Heart right ventricle (tissue), 16 donors: ENCODE data around the gene ADCY4. TPM values are rescaled to one million over a fixed set of nuclear protein-coding genes. Genes with fewer than 3 reads are reported as not detected.

ENCODE experiments used
- ATAC-seq, 8 donors: fragments of 200-7000 bp; cut with Tn5 transposase; one replicate each; pipeline ENCODE4 v1.9.1; 2020; ENCODE audit warnings: mild to moderate bottlenecking in 8 of 8, moderate library complexity in 8 of 8, moderate number of reproducible peaks in 1 of 8
- DNase-seq, 2 donors: peaks; one replicate each; pipeline ENCODE4 v3.0.0-alpha.2; 2020
- H3K27ac ChIP-seq, 10 donors: fragments of 200-600 bp; sonication (generic) in 2 of 10; one replicate each; pipeline versions ENCODE4 v1.5.0 to v1.8.0; 2020 to 2022; ENCODE audit warnings: mild to moderate bottlenecking in 3 of 10
- H3K27me3 ChIP-seq, 7 donors: fragments of 200-600 bp; one replicate each; pipeline ENCODE4 v1.8.0; 2021 to 2022; ENCODE audit warnings: mild to moderate bottlenecking in 2 of 7
- H3K36me3 ChIP-seq, 9 donors: fragments of 200-600 bp; sonication (generic) in 1 of 9; one replicate each; pipeline versions ENCODE4 v1.5.0 to v1.8.0; 2020 to 2022; ENCODE audit warnings: mild to moderate bottlenecking in 2 of 9
- H3K4me1 ChIP-seq, 9 donors: fragments of 200-600 bp; sonication (generic) in 1 of 9; one replicate each; pipeline versions ENCODE4 v1.5.0 to v1.8.0; 2020 to 2022; ENCODE audit warnings: mild to moderate bottlenecking in 4 of 9
- H3K4me3 ChIP-seq, 10 donors: fragments of 200-600 bp; sonication (generic) in 2 of 10; one replicate each; pipeline versions ENCODE4 v1.5.0 to v1.8.0; 2020 to 2022; ENCODE audit warnings: mild to moderate bottlenecking in 7 of 10, moderate library complexity in 2 of 10
- H3K9me3 ChIP-seq, 11 donors: fragments of 200-600 bp in 10 of 11; sonication (generic) in 2 of 11; one replicate each; pipeline versions ENCODE4 v1.5.0 to v1.8.0; 2013 to 2022; ENCODE audit warnings: mild to moderate bottlenecking in 2 of 11, control low read depth in 1 of 11, moderate library complexity in 1 of 11
- WGBS, 2 donors: extraction: QIAGEN DNeasy Blood & Tissue Kit; methylation state at CpG; one replicate each; pipeline ENCODE4 v1.1.7; 2013; ENCODE audit warnings: inconsistent platforms in 1 of 2; 5-methylcytosine and 5-hydroxymethylcytosine counted together
- intact Hi-C, 10 donors: fragments of 100-400 bp; cut with DNase I; formaldehyde crosslinking; loops; one replicate each; pipeline versions ENCODE4 v1.11.1 to v1.14.2; 2022
- polyA plus RNA-seq, 2 donors: library from polyadenylated mRNA; stranded (reverse); fragments of 200-250 nt; gene quantifications; one replicate each; pipeline ENCODE4 v1.2.3, GENCODE V29; 2013
- total RNA-seq, 10 donors: library from RNA; stranded (reverse); fragmentation: NEBNext Ultra II Directional in 3 of 10; extraction: Animal tissue kit (Norgen Biotek cat#: 25700) in 3 of 10; gene quantifications; one replicate each; pipeline versions ENCODE4 v1.2.1 to v1.2.4, GENCODE V29; 2021 to 2023
- TF ChIP-seq, protein P1 (sequence below), 9 donors: fragments of 200-600 bp; sonication (generic) in 2 of 9; IDR thresholded peaks; one replicate each; pipeline versions ENCODE4 v1.5.0 to v1.8.0; 2021 to 2022; ENCODE audit warnings: antibody characterized with exemption in 9 of 9, mild to moderate bottlenecking in 5 of 9, moderate library complexity in 1 of 9
- donor health status: Arrhythmogenic right ventricular cardiomyopathy.
- donor health status: ischemic (EF 13 %, LVEDD 7.1; RV severe dilation, severe dysfunction).
- donor health status: healthy with polysubstance abuse.
- donor health status: DM: no; HTN: yes; CAD: no.
- donor health status: DM: no; HTN: no; CAD: no.
- donor health status: ischemic (EF 25% LVEDD 6.9; RV normal size, moderate dysfunction).
- donor health status: ischemic (EF 25% LVEDD 5.7; RV mildly dilated, moderate dysfunction).
- donor health status: healthy.
- donor health status: DM: yes; HTN: yes; CAD: no.
- donor health status: Ischemic cardiomyopathy.
- donor health status: ischemic (EF 35%, LVEDD 5.7; RV mildly dilated, moderate dysfunction).
- donor health status: nonischemic (EF 11% LVEDD 7.7; RV severe dilation, severe dysfunction).
- donor health status: DM: yes; HTN: yes; CAD: no.
- donor health status: PGD.
- donor health status: ischemic (EF 29% LVEDD 5.4; RV normal size, mild dysfunction).
- donor health status: nonischemic (EF 23%, LVEDD 6.1; RV moderate dilation, normal function).

Gene ADCY4
- total and polyA plus RNA-seq, 12 donors: 17.4 to 104 (median 23.4) TPM

GRCh38 chr14:24290746-24291145 is 44.1 kb downstream of the ADCY4 start:
- no peak overlapping the region for H3K27ac ChIP-seq
- H3K36me3 ChIP-seq: peaks cover 0 to 66% (median 25%) of the 10 kb centered on the region in 9 donors
- no peak overlapping the region for H3K4me3 ChIP-seq
- no peaks in the 10 kb centered on the region for H3K4me1 ChIP-seq
- WGBS, 2 donors: 91 to 92% methylated on average over 9 of the region's 9 CpGs
- ATAC-seq (no peak), DNase-seq (no peak)
- intact Hi-C loops: no loop called here
- no peaks in the 10 kb centered on the region for H3K27me3 ChIP-seq
- H3K9me3 ChIP-seq: no peaks in the 10 kb centered on the region
- TF ChIP-seq, protein P1, sequence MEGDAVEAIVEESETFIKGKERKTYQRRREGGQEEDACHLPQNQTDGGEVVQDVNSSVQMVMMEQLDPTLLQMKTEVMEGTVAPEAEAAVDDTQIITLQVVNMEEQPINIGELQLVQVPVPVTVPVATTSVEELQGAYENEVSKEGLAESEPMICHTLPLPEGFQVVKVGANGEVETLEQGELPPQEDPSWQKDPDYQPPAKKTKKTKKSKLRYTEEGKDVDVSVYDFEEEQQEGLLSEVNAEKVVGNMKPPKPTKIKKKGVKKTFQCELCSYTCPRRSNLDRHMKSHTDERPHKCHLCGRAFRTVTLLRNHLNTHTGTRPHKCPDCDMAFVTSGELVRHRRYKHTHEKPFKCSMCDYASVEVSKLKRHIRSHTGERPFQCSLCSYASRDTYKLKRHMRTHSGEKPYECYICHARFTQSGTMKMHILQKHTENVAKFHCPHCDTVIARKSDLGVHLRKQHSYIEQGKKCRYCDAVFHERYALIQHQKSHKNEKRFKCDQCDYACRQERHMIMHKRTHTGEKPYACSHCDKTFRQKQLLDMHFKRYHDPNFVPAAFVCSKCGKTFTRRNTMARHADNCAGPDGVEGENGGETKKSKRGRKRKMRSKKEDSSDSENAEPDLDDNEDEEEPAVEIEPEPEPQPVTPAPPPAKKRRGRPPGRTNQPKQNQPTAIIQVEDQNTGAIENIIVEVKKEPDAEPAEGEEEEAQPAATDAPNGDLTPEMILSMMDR (IDR thresholded peaks at IDR 0.05): no peak

DNA sequence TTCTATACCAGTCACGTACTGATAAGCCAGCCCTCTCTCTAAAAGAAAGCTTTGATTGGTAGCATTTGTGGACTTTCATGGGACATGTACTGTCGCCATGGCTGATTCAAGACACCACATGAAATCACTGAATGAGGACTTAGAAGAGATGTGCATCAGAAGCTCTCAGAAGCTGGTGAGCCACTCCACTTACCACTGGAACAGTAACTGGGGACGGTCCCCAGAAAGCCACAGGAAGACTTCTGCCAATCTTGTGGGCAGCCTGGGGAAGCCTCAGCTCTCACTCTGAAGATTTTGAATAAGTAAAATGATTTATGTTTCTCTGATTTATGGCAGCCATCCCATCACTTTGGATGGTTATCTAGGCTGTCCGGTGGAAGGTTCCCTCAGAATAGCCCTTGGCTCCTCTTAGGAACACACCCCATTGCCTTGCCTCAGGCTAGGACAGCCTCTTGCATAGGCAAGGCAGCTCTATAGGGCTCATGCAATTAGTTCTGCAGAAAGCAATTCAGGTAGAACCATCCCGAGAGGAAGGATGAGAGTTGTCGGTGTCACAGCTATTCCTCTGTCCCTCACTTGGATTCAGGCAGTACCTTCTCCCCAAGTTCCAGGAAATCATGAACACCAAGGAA is 45.1 kb downstream of the ADCY4 start:
- TF ChIP-seq, protein P1 (IDR thresholded peaks at IDR 0.05): no peak
- Histone ChIP-seq H3K4me1 (no peaks in the 10 kb centered on the region), H3K9me3 (no peaks in the 10 kb centered on the region), H3K4me3 (no peak overlapping the region), H3K27me3 (no peaks in the 10 kb centered on the region), H3K27ac (no peak overlapping the region), H3K36me3 (peaks cover 0 to 57% (median 25%) of the 10 kb centered on the region in 9 donors)
- 76 to 85% methylated on average over 6 of the region's 6 CpGs for WGBS, 2 donors
- intact Hi-C loops: no loop called here
- DNase-seq (no peak), ATAC-seq (no peak)

GRCh38 chr14:24286996-24287395 is 47.9 kb downstream of the ADCY4 start:
- intact Hi-C loops: no loop called here
- no peak for DNase-seq
- H3K9me3 ChIP-seq: no peaks in the 10 kb centered on the region

DNA sequence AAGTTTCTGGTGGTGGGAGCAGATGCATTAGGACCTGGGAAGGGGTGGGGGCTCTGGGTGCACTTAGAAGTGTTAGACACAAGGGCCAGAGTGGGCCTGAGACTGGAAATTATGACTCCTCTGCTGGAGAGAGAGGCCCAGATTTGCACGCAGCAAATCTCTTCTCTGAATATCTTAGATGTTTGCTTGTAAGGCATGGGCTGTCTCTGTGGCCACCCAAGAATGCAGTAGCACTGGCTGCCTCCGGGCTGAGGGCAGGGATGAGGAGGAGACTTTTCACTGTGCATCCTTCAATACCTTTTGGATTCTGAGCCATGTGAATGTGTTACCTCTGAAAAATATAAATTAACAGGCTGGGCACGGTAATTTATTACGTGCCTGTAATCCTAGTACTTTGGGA is 49.5 kb downstream of the ADCY4 start:
- no peak overlapping the region for H3K27ac ChIP-seq
- no peaks in the 10 kb centered on the region for H3K27me3 ChIP-seq
- no peak for ATAC-seq
- DNase-seq: no peak
- WGBS, 2 donors: 81 to 85% methylated on average over 4 of the region's 4 CpGs
- no peaks in the 10 kb centered on the region for H3K9me3 ChIP-seq
- peaks cover 0 to 13% (median 8%) of the 10 kb centered on the region in 9 donors for H3K36me3 ChIP-seq
- no peak overlapping the region for H3K4me3 ChIP-seq
- H3K4me1 ChIP-seq: peaks cover 0 to 25% (median 0%) of the 10 kb centered on the region in 9 donors
- TF ChIP-seq, protein P1 (IDR thresholded peaks at IDR 0.05): no peak
- intact Hi-C loops: no loop called here

More at GRCh38 chr14:24286996-24287395, 47.9 kb downstream of the ADCY4 start:
- ATAC-seq: no peak
- WGBS, 2 donors: 96 to 98% methylated on average over 5 of the region's 5 CpGs
- Histone ChIP-seq H3K36me3 (peaks cover 0 to 30% (median 18%) of the 10 kb centered on the region in 9 donors), H3K27me3 (no peaks in the 10 kb centered on the region), H3K4me1 (peaks cover 0 to 9% (median 0%) of the 10 kb centered on the region in 9 donors), H3K4me3 (no peak overlapping the region), H3K27ac (no peak overlapping the region)
- TF ChIP-seq, protein P1 (IDR thresholded peaks at IDR 0.05): no peak
